ENCODE measurements around the gene ELK4.

DNA sequence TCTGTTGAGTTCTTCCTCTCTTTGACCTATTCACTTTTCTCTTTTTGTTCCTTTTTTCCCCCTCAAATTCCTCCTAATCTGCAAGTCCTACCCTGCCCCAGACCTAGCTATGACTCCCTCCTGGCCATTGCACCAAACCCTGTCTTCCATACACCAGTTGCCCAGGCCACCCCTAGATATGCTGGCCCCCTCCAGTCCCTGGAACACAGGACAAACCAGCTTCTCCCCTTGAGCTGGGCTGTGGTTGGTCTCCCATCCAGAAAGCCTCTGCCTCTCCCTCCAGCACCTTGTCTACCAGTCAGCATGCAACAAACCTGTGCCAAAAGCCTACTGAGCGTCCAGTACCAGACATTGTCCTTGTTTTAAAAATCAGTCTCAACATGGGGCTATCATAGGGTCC lies 59.4 kb downstream of the ELK4 start:
- TF ChIP-seq, protein P1, sequence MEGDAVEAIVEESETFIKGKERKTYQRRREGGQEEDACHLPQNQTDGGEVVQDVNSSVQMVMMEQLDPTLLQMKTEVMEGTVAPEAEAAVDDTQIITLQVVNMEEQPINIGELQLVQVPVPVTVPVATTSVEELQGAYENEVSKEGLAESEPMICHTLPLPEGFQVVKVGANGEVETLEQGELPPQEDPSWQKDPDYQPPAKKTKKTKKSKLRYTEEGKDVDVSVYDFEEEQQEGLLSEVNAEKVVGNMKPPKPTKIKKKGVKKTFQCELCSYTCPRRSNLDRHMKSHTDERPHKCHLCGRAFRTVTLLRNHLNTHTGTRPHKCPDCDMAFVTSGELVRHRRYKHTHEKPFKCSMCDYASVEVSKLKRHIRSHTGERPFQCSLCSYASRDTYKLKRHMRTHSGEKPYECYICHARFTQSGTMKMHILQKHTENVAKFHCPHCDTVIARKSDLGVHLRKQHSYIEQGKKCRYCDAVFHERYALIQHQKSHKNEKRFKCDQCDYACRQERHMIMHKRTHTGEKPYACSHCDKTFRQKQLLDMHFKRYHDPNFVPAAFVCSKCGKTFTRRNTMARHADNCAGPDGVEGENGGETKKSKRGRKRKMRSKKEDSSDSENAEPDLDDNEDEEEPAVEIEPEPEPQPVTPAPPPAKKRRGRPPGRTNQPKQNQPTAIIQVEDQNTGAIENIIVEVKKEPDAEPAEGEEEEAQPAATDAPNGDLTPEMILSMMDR (IDR thresholded peaks at IDR 0.05) = no peak
- TF ChIP-seq NPAS2 (CRISPR knock-in tag; IDR thresholded peaks at IDR 0.05; ENCODE audit: borderline replicate concordance) (no peak), POLR2A (IDR thresholded peaks at IDR 0.05; ENCODE audit: low read length) (no peak), RAD21 (conservative IDR thresholded peaks at IDR 0.05 in 1 of 2, IDR thresholded peaks at IDR 0.05 in 1 of 2) (no peak), CHD4 (IDR thresholded peaks at IDR 0.05; ENCODE audit: borderline replicate concordance) (no peak), NFE2L2 (conservative IDR thresholded peaks at IDR 0.05; ENCODE audit: low read length) (no peak), CHD2 (IDR thresholded peaks at IDR 0.05; ENCODE audit: low read length, partially characterized antibody) (no peak), CBX2 (IDR thresholded peaks at IDR 0.05; ENCODE audit: borderline replicate concordance, low read depth) (no peak), RFX5 (IDR thresholded peaks at IDR 0.05) (no peak), TFCP2L1 (CRISPR knock-in tag; IDR thresholded peaks at IDR 0.05) (no peak)
- TF ChIP-seq, protein P2, sequence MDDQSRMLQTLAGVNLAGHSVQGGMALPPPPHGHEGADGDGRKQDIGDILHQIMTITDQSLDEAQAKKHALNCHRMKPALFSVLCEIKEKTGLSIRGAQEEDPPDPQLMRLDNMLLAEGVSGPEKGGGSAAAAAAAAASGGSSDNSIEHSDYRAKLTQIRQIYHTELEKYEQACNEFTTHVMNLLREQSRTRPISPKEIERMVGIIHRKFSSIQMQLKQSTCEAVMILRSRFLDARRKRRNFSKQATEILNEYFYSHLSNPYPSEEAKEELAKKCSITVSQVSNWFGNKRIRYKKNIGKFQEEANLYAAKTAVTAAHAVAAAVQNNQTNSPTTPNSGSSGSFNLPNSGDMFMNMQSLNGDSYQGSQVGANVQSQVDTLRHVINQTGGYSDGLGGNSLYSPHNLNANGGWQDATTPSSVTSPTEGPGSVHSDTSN (IDR thresholded peaks at IDR 0.05) = no peak
- TF ChIP-seq, protein P3, sequence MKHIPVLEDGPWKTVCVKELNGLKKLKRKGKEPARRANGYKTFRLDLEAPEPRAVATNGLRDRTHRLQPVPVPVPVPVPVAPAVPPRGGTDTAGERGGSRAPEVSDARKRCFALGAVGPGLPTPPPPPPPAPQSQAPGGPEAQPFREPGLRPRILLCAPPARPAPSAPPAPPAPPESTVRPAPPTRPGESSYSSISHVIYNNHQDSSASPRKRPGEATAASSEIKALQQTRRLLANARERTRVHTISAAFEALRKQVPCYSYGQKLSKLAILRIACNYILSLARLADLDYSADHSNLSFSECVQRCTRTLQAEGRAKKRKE (CRISPR knock-in tag; IDR thresholded peaks at IDR 0.05; ENCODE audit: low read depth) = no peak
- TF ChIP-seq, protein P4, sequence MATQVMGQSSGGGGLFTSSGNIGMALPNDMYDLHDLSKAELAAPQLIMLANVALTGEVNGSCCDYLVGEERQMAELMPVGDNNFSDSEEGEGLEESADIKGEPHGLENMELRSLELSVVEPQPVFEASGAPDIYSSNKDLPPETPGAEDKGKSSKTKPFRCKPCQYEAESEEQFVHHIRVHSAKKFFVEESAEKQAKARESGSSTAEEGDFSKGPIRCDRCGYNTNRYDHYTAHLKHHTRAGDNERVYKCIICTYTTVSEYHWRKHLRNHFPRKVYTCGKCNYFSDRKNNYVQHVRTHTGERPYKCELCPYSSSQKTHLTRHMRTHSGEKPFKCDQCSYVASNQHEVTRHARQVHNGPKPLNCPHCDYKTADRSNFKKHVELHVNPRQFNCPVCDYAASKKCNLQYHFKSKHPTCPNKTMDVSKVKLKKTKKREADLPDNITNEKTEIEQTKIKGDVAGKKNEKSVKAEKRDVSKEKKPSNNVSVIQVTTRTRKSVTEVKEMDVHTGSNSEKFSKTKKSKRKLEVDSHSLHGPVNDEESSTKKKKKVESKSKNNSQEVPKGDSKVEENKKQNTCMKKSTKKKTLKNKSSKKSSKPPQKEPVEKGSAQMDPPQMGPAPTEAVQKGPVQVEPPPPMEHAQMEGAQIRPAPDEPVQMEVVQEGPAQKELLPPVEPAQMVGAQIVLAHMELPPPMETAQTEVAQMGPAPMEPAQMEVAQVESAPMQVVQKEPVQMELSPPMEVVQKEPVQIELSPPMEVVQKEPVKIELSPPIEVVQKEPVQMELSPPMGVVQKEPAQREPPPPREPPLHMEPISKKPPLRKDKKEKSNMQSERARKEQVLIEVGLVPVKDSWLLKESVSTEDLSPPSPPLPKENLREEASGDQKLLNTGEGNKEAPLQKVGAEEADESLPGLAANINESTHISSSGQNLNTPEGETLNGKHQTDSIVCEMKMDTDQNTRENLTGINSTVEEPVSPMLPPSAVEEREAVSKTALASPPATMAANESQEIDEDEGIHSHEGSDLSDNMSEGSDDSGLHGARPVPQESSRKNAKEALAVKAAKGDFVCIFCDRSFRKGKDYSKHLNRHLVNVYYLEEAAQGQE (IDR thresholded peaks at IDR 0.05) = no peak
